B cell (primary cell): ENCODE results near the gene LCP1.
"Not testable (repeated sequence)": the region's sequence is repeated elsewhere in the genome, so short reads cannot be mapped to it uniquely, and the experiment has no call there.

Experiments
- CTCF ChIP-seq: fragments of 200-600 bp; IDR thresholded peaks from one replicate; pipeline ENCODE4 v1.8.0; 2022; ENCODE audit warnings: antibody characterized with exemption, mild to moderate bottlenecking
- EZH2 ChIP-seq: IDR thresholded peaks from 2 replicates; pipeline ENCODE4 v1.6.1; 2012; ENCODE audit warnings: borderline replicate concordance, low read depth, mild to moderate bottlenecking, moderate library complexity, low read length; ENCODE audit not compliant: insufficient read depth, poor library complexity, severe bottlenecking

DNA sequence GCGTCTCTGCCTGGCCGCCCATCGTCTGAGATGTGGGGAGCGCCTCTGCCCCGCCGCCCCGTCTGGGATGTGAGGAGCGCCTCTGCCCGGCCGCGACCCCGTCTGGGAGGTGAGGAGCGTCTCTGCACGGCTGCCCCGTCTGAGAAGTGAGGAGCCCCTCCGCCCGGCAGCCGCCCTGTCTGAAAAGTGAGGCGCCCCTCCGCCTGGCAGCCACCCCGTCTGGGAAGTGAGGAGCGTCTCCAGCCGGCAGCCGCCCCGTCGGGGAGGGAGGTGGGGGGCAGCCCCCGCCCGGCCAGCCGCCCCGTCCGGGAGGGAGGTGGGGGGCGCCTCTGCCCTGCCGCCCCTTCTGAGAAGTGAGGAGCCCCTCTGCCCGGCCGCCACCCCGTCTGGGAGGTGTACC is 19.2 kb downstream of the LCP1 start:
- not testable (repeated sequence) for TF ChIP-seq EZH2, CTCF
